ENCODE measurements around the gene ORM2. TPM values are rescaled to one million over a fixed set of nuclear protein-coding genes. Genes with fewer than 3 reads are reported as not detected.

ORM2 gene
- polyA plus RNA-seq, 1 of the 3 experiments (the other 2 are of a cell fraction): not detected

DNA sequence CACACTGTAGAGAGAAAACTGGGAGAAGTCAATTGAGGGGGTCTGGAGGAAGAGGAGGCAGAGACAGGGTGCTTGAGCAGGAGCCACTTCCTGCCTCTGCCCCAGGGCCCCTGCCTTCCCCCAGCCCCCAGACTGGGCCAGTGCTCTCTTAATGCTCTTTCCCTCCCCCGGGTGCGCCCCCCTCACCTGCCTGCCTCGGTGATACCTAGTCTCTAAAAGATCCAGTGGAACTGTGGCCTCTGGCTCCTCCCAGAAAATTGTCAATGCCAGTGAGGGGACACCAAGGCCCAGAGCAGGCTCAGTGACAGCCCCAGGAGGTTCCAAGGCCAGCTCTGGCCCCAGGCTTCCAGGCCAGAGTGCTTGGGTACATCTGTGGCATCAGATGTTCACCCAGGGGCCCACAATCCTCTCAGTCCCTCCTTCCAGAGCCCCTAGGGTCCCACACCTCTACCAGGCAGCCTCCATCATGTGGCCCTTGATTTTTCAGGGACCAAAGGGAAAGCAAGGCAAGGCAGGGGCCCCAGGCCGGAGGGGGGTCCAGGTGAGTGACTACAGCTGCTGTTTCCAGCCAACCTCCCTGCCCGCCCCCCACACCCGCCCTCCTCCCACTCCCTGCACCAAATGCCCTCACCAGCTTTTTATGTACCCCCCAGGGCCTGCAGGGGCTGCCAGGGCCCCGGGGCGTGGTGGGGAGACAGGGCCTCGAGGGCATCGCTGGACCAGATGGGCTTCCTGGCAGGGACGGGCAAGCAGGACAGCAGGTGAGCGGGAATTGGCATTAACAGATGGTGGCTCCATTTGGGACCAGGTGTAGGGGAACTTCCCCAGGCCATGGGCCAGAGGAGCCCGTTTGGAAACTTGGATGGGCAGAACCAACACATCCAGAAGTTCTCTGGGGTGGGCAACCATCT, 39.8 kb upstream of the ORM2 start:
- no peaks in the 10 kb centered on the region for H3K9me2 ChIP-seq
- ChIA-PET POLR2A (no interaction called here), CTCF (interaction anchor here (1.0 to 17.8 kb wide), 38 partner anchors 9 to 608 kb away, joined by 3 to 269 read pairs (median 8); partner anchors contain the start of genes AMBP, COL27A1 and KIF12)
- no peak overlapping the region for H3K9ac ChIP-seq
- H3F3A ChIP-seq (replicated peaks; ENCODE audit: insufficient read depth): peaks cover 4% of the 10 kb centered on the region
- DNase-seq: no peak
- H3K4me2 ChIP-seq: no peak overlapping the region
- H3K9me3 ChIP-seq: peaks cover 6% of the 10 kb centered on the region; the same call in 1 of the 2 replicates
- TF ChIP-seq CHD2 (IDR thresholded peaks at IDR 0.05; ENCODE audit: low read length, partially characterized antibody): no peak
- no peak for TF ChIP-seq FOXJ3 (CRISPR knock-in tag; IDR thresholded peaks at IDR 0.05)
- no peak for TF ChIP-seq ELF1 (IDR thresholded peaks at IDR 0.05)
- no peak for TF ChIP-seq RCOR1 (IDR thresholded peaks at IDR 0.05; ENCODE audit: low read length)
- TF ChIP-seq, protein P1, sequence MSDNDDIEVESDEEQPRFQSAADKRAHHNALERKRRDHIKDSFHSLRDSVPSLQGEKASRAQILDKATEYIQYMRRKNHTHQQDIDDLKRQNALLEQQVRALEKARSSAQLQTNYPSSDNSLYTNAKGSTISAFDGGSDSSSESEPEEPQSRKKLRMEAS (IDR thresholded peaks at IDR 0.05; ENCODE audit: low read depth): no peak
- no peak for TF ChIP-seq FOXM1 (IDR thresholded peaks at IDR 0.05; ENCODE audit: low read depth)
- TF ChIP-seq, protein P2, sequence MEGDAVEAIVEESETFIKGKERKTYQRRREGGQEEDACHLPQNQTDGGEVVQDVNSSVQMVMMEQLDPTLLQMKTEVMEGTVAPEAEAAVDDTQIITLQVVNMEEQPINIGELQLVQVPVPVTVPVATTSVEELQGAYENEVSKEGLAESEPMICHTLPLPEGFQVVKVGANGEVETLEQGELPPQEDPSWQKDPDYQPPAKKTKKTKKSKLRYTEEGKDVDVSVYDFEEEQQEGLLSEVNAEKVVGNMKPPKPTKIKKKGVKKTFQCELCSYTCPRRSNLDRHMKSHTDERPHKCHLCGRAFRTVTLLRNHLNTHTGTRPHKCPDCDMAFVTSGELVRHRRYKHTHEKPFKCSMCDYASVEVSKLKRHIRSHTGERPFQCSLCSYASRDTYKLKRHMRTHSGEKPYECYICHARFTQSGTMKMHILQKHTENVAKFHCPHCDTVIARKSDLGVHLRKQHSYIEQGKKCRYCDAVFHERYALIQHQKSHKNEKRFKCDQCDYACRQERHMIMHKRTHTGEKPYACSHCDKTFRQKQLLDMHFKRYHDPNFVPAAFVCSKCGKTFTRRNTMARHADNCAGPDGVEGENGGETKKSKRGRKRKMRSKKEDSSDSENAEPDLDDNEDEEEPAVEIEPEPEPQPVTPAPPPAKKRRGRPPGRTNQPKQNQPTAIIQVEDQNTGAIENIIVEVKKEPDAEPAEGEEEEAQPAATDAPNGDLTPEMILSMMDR (IDR thresholded peaks at IDR 0.05): no peak
- no peak for TF ChIP-seq FOSL2 (IDR thresholded peaks at IDR 0.05; ENCODE audit: borderline replicate concordance, low read depth)
- TF ChIP-seq, protein P3, sequence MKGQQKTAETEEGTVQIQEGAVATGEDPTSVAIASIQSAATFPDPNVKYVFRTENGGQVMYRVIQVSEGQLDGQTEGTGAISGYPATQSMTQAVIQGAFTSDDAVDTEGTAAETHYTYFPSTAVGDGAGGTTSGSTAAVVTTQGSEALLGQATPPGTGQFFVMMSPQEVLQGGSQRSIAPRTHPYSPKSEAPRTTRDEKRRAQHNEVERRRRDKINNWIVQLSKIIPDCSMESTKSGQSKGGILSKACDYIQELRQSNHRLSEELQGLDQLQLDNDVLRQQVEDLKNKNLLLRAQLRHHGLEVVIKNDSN (IDR thresholded peaks at IDR 0.05; ENCODE audit: borderline replicate concordance, low read depth): no peak
- TF ChIP-seq, protein P4, sequence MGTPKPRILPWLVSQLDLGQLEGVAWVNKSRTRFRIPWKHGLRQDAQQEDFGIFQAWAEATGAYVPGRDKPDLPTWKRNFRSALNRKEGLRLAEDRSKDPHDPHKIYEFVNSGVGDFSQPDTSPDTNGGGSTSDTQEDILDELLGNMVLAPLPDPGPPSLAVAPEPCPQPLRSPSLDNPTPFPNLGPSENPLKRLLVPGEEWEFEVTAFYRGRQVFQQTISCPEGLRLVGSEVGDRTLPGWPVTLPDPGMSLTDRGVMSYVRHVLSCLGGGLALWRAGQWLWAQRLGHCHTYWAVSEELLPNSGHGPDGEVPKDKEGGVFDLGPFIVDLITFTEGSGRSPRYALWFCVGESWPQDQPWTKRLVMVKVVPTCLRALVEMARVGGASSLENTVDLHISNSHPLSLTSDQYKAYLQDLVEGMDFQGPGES (IDR thresholded peaks at IDR 0.05; ENCODE audit: low read depth, low read length): no peak
- TF ChIP-seq, protein P5, sequence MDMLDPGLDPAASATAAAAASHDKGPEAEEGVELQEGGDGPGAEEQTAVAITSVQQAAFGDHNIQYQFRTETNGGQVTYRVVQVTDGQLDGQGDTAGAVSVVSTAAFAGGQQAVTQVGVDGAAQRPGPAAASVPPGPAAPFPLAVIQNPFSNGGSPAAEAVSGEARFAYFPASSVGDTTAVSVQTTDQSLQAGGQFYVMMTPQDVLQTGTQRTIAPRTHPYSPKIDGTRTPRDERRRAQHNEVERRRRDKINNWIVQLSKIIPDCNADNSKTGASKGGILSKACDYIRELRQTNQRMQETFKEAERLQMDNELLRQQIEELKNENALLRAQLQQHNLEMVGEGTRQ (IDR thresholded peaks at IDR 0.05; ENCODE audit: borderline replicate concordance, low read depth, low read length): no peak
- TF ChIP-seq MEF2A (IDR thresholded peaks at IDR 0.05; ENCODE audit: borderline replicate concordance, low read depth): no peak
- TF ChIP-seq, protein P6, sequence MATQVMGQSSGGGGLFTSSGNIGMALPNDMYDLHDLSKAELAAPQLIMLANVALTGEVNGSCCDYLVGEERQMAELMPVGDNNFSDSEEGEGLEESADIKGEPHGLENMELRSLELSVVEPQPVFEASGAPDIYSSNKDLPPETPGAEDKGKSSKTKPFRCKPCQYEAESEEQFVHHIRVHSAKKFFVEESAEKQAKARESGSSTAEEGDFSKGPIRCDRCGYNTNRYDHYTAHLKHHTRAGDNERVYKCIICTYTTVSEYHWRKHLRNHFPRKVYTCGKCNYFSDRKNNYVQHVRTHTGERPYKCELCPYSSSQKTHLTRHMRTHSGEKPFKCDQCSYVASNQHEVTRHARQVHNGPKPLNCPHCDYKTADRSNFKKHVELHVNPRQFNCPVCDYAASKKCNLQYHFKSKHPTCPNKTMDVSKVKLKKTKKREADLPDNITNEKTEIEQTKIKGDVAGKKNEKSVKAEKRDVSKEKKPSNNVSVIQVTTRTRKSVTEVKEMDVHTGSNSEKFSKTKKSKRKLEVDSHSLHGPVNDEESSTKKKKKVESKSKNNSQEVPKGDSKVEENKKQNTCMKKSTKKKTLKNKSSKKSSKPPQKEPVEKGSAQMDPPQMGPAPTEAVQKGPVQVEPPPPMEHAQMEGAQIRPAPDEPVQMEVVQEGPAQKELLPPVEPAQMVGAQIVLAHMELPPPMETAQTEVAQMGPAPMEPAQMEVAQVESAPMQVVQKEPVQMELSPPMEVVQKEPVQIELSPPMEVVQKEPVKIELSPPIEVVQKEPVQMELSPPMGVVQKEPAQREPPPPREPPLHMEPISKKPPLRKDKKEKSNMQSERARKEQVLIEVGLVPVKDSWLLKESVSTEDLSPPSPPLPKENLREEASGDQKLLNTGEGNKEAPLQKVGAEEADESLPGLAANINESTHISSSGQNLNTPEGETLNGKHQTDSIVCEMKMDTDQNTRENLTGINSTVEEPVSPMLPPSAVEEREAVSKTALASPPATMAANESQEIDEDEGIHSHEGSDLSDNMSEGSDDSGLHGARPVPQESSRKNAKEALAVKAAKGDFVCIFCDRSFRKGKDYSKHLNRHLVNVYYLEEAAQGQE (IDR thresholded peaks at IDR 0.05; ENCODE audit: low read depth, low read length): no peak
- no peak overlapping the region for H3K4me3 ChIP-seq (ENCODE audit: low read depth in 2 of 2, low read length in 1 of 2)
- peaks cover 7 to 30% of the 10 kb centered on the region in 2 experiments for H3K36me3 ChIP-seq (replicated peaks in 1 of 2; ENCODE audit: control insufficient read depth in 1 of 2, insufficient read depth in 2 of 2, low read length in 1 of 2)
- no peak overlapping the region for H2AFZ ChIP-seq (ENCODE audit: low read depth)
- H3K4me1 ChIP-seq (ENCODE audit: control insufficient read depth in 1 of 2, insufficient read depth in 2 of 2, low read depth in 1 of 2, low read length in 1 of 2): peaks cover 22 to 28% of the 10 kb centered on the region in 2 experiments; a peak in 3 of 4 replicates
- no peak overlapping the region for H3K27ac ChIP-seq (ENCODE audit: low read depth in 2 of 2, low read length in 1 of 2)
- H4K20me1 ChIP-seq (ENCODE audit: insufficient read depth): no peaks in the 10 kb centered on the region
- H3K79me2 ChIP-seq (ENCODE audit: insufficient read depth): no peaks in the 10 kb centered on the region
- no peaks in the 10 kb centered on the region for H3K27me3 ChIP-seq (ENCODE audit: insufficient read depth)
- 84% methylated on average over 10 of the region's 13 CpGs for WGBS (ENCODE audit: low lambda C conversion rate)

Data from SK-N-SH (cell line).